Esophagus muscularis mucosa (tissue), 4 donors: ENCODE data around the gene ADGRG6. TPM values are rescaled to one million over a fixed set of nuclear protein-coding genes. Genes with fewer than 3 reads are reported as not detected.

ENCODE experiments used
- DNase-seq: peaks from one replicate; pipeline ENCODE4 v3.0.0-alpha.2; 2017; ENCODE audit errors: extremely low spot score
- H3K27ac ChIP-seq, 4 donors: fragments of 200-600 bp; sonication (generic); replicated peaks in 1 of 4; 1 replicate in 3 of 4; 2 replicates in 1 of 4; pipeline ENCODE4 v1.5.1; 2016 to 2019; ENCODE audit warnings: mild to moderate bottlenecking in 1 of 4
- H3K27me3 ChIP-seq, 4 donors: fragments of 200-600 bp; sonication (generic); one replicate each; pipeline versions ENCODE4 v1.5.1 to v1.6.0; 2016 to 2019
- H3K36me3 ChIP-seq, 4 donors: fragments of 200-600 bp; sonication (generic); one replicate each; pipeline ENCODE4 v1.5.1; 2016 to 2019
- H3K4me1 ChIP-seq, 4 donors: fragments of 200-600 bp; sonication (generic); one replicate each; pipeline ENCODE4 v1.5.1; 2016 to 2019
- H3K4me3 ChIP-seq, 4 donors: fragments of 200-600 bp; sonication (generic); 1 replicate in 2 of 4; 2 replicates in 2 of 4; pipeline ENCODE4 v1.5.1; 2016 to 2019; ENCODE audit warnings: mild to moderate bottlenecking in 4 of 4, moderate library complexity in 1 of 4
- H3K9me3 ChIP-seq, 4 donors: fragments of 200-600 bp; sonication (generic); 1 replicate in 3 of 4; 2 replicates in 1 of 4; pipeline ENCODE4 v1.5.1; 2016 to 2019
- CTCF ChIP-seq, 3 experiments: fragments of 200-600 bp in 2 of 3; fragments of 450-650 bp in 1 of 3; sonication (generic) in 2 of 3; IDR thresholded peaks; one replicate each; pipeline ENCODE4 v1.5.1; 2017 to 2019; ENCODE audit warnings: antibody characterized with exemption in 3 of 3, mild to moderate bottlenecking in 2 of 3, moderate library complexity in 1 of 3
- EP300 ChIP-seq: sonication (generic); formaldehyde crosslinking; IDR thresholded peaks from one replicate; pipeline ENCODE4 v1.6.1; 2017; ENCODE audit warnings: antibody characterized with exemption
- POLR2A ChIP-seq: fragments of 450-650 bp; IDR thresholded peaks from one replicate; pipeline ENCODE4 v1.6.1; 2017; ENCODE audit warnings: antibody characterized with exemption, moderate library complexity, mild to moderate bottlenecking, low read depth
- POLR2AphosphoS5 ChIP-seq, 2 donors: sonication (generic); formaldehyde crosslinking; IDR thresholded peaks; one replicate each; pipeline ENCODE4 v1.6.1; 2017; ENCODE audit warnings: antibody characterized with exemption in 2 of 2
- WGBS: methylation state at CpG from one replicate; pipeline ENCODE4 v1.1.5; 2018; 5-methylcytosine and 5-hydroxymethylcytosine counted together
- intact Hi-C: fragments of 100-400 bp; cut with DNase I; formaldehyde crosslinking; loops from one replicate; pipeline ENCODE4 v1.15.1; 2023
- total RNA-seq, 4 donors: library from RNA; depleted of rRNA; stranded (reverse); fragments of >200 nt; gene quantifications; one replicate each; pipeline versions ENCODE4 v1.1.0 to v1.2.1, GENCODE V29; 2016

Gene ADGRG6
- total RNA-seq, 4 donors from 2014 or later = 5.5 to 11.8 (median 8.0) TPM

- intact Hi-C loops = no loop called here
- no peaks in the 10 kb centered on the region for H3K9me3 ChIP-seq
- no peak overlapping the region for H3K4me3 ChIP-seq
- H3K27me3 ChIP-seq = no peaks in the 10 kb centered on the region
- no peaks in the 10 kb centered on the region for H3K4me1 ChIP-seq
- 77% methylated on average over 2 of the region's 2 CpGs for WGBS
- no peaks in the 10 kb centered on the region for H3K36me3 ChIP-seq
- DNase-seq = no peak
- no peak overlapping the region for H3K27ac ChIP-seq
- no peak for TF ChIP-seq POLR2A
- TF ChIP-seq EP300 = no peak
- TF ChIP-seq CTCF (IDR thresholded peaks at IDR 0.05) = no peak
- no peak for TF ChIP-seq POLR2AphosphoS5 (IDR thresholded peaks at IDR 0.05)
These were observed 33.6 kb downstream of the ADGRG6 start for GRCh38 chr6:142335415-142335814.

GRCh38 chr6:142336183-142336582 lies 34.4 kb downstream of the ADGRG6 start:
- intact Hi-C loops = no loop called here
- Histone ChIP-seq H3K27me3 (no peaks in the 10 kb centered on the region), H3K9me3 (no peaks in the 10 kb centered on the region), H3K4me3 (no peak overlapping the region), H3K4me1 (no peaks in the 10 kb centered on the region), H3K27ac (no peak overlapping the region), H3K36me3 (no peaks in the 10 kb centered on the region)
- no peak for TF ChIP-seq POLR2A
- TF ChIP-seq CTCF (IDR thresholded peaks at IDR 0.05) = no peak
- no peak for DNase-seq

GRCh38 chr6:142336787-142337186 lies 35.0 kb downstream of the ADGRG6 start:
- Histone ChIP-seq H3K4me3 (no peak overlapping the region), H3K9me3 (no peaks in the 10 kb centered on the region), H3K27me3 (no peaks in the 10 kb centered on the region), H3K27ac (no peak overlapping the region), H3K36me3 (no peaks in the 10 kb centered on the region), H3K4me1 (no peaks in the 10 kb centered on the region)
- intact Hi-C loops = no loop called here
- no peak for DNase-seq
- TF ChIP-seq CTCF (IDR thresholded peaks at IDR 0.05) = no peak
- no peak for TF ChIP-seq POLR2A
- no peak for TF ChIP-seq EP300
- no peak for TF ChIP-seq POLR2AphosphoS5 (IDR thresholded peaks at IDR 0.05)
- WGBS = 87% methylated on average over 3 of the region's 3 CpGs

- no peak for TF ChIP-seq POLR2A
- TF ChIP-seq POLR2AphosphoS5 (IDR thresholded peaks at IDR 0.05) = no peak
- TF ChIP-seq CTCF (IDR thresholded peaks at IDR 0.05) = no peak
- TF ChIP-seq EP300 = no peak
- no peak for DNase-seq
- intact Hi-C loops = no loop called here
- WGBS = 95% methylated on average over 2 of the region's 2 CpGs
- Histone ChIP-seq H3K4me1 (no peaks in the 10 kb centered on the region), H3K27ac (no peak overlapping the region), H3K27me3 (no peaks in the 10 kb centered on the region), H3K4me3 (no peak overlapping the region), H3K9me3 (no peaks in the 10 kb centered on the region), H3K36me3 (no peaks in the 10 kb centered on the region)
These were observed 37.3 kb downstream of the ADGRG6 start for GRCh38 chr6:142339113-142339512.

- Histone ChIP-seq H3K4me3 (no peak overlapping the region), H3K4me1 (no peaks in the 10 kb centered on the region), H3K27ac (no peak overlapping the region), H3K36me3 (no peaks in the 10 kb centered on the region), H3K9me3 (no peaks in the 10 kb centered on the region), H3K27me3 (no peaks in the 10 kb centered on the region)
- intact Hi-C loops = no loop called here
- DNase-seq = no peak
- 63% methylated on average over 1 of the region's 1 CpG for WGBS
- TF ChIP-seq EP300 = no peak
These were observed 38.3 kb downstream of the ADGRG6 start for GRCh38 chr6:142339968-142340658.
